CD1c-positive myeloid dendritic cell (primary cell): ENCODE data around the gene MAP2K4.

Experiments
- DNase-seq: peaks from one replicate; pipeline ENCODE4 v3.0.0-alpha.2; 2016; ENCODE audit errors: extremely low spot score

The MAP2K4 gene

DNA sequence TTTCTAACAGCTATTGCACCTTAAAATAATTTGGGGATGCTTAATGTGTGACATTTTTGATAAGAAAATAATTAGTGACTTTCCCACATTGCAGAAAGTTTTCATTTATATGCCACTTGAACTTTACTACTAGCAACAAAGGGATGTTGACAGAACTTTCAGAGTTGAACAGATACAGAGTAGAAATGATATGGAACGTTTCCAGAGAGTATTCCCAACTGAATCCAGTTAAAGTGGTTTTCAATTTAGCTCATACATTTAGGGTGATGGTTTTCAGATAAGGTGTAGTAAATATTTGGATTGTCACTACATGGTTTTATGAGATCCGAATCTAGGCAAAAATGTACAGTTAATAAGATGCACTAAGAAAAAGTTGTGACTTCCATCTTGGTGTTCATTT lies 17.3 kb downstream of the MAP2K4 start:
- no peak for DNase-seq

DNA sequence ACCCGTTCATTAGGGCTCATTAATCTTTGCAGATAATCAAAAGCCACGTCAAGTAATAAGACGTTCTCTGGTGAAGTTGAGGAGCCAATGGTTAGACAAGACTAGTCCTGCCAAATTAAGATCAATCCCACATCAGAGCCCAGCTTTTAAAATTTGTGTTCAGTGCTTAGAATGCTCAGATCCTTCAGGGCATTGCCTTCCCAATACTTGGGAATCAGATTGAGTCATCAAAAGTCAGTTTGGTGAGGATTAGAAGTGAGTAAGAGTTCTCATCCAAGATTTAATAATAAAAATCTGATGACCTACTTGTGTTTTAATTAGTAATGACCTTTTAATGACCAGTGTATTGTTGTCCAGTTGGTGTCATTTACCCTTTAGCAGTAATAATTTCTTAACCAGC lies 19.8 kb downstream of the MAP2K4 start:
- no peak for DNase-seq

DNA sequence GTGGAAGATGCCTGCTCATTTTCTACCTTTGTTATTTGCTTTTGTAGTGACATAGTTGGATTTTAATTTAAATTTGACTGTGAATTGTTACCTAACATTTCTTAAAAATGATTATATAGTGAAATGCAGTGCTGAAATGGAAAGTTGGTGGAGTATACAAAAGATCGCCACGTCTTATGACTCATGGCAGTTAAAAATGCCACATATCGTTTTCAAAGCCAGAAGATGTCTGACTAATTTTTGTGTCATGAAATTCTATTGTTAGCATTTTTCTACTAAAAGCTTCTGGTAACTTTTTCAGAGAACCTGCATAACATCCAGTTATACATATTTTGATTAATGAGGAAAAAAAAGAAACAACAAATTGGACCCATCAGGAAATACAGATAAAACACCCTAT lies 20.6 kb downstream of the MAP2K4 start:
- DNase-seq = no peak

DNA sequence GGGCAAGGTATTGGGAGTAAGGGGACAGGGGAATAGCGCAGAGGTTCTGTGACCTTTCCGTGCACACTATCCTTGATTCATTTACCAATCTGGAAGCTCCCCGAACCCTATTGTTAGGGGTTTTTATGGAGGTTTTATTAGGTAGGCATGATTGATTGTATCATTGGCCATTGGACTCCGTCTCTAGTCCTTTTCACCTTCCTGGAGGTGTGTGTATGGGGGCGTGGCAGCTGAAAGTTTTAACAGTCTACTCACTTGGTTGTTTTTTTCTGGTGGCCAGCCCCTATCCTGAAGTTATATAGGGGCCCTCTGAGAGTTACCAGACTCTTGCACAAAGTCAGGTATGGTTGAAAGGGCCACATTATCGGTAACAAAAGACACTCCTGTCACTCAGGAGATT lies 23.0 kb downstream of the MAP2K4 start:
- no peak for DNase-seq

DNA sequence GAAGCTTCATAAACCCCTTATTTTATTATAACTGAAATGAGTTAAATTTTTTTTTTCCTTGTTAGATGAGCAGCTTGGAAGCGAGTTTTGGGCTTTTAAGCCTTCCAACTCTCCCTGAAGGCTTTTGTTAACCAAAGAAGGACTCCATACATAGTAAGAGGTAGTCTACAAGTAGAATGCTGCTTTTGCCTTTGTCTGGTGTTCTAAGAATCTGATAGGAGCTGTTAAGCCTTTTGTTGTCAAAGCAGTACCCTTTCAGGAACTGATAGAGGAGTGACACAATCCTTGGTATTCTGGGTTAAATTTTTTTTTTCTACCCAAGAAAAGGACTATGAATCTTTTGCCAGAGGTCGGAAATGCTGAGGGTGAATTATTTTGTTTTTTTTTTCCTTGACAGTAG lies 26.1 kb downstream of the MAP2K4 start:
- DNase-seq = no peak

DNA sequence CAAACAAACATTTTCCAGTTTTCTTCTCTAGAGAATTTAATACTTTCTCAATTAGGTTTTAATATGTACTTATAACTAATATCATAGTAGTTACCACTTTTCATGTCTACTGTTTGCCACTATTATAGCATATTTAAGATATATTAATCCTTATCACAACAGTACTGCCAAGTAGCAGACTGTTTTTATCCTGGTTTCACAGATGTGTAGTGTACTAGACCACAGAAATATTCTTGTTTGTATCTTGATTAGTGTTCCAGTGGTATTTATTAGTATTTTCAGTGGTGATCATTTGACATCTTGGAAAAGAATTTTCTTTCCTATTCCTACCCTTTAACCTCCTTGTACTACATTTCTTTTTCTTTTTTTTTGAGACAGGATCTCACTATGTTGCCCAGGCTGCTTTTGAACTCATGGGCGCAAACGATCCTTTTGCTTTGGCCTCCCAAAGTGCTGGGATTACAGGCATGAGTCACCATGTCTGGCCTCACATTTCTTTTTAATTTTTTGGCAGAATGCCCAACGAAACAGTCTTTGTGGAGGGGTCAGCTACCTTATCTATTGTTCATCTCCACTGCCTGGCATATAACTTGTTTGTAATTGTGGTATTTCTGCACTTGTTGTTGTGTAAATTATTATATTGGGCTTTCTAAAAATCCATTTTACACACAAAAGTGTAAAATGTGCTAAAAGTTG lies 27.2 kb downstream of the MAP2K4 start:
- DNase-seq = no peak

DNA sequence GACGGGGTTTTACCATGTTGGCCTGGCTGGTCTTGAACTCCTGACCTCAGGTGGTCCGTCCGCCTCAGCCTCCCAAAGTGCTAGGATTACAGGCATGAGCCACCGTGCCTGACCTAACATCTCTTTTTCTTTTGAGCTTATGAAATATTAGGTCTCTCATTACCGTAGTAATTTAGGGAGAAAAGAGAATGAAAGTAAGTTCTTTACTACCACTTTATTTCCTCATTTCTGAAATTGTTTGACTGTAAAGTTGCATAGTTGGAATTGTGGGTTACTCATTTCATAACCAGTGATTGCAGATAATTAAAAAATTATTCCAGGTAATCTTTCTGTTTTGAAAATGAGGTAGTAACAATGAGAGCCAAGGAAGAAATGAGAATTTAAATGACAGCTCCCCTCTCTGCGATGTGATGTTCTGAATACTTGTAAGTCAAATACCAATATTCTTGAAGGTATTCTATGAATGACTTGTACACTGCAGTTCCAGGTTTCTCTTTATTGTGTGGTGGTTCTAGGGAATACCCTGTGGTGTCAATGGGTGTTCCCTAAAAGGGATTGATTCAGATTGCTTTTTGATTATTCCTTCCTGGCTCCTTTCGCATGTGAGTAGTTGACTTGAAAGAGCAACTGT lies 28.3 kb downstream of the MAP2K4 start:
- DNase-seq = no peak

DNA sequence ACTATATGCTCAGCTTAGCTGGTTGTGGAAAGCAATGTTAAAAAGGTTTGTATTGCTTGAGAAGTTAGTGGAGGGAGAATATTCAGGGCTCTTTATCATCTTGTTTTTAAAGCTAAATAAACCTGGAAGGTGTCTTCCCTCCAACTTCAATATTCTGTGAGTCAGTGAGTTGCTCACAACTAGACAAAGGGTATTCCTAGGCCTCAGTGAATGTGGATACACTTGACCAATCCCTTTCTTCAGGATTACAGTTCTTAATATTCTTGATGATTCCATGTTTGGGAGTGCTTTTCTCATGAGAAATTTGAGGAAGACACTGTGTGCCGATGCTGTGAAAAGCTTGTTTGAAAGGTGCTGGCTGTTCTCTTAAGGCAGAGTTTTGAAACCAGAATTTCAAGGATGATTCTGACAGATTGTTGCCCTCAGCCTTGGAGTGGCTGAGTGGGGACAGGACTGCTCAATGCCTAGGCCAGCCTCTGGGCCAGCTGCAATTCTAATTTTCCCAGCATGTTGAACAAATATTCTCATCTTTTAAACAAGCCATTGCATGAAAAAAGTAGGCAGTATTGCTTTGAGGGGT lies 30.1 kb downstream of the MAP2K4 start:
- DNase-seq = no peak

DNA sequence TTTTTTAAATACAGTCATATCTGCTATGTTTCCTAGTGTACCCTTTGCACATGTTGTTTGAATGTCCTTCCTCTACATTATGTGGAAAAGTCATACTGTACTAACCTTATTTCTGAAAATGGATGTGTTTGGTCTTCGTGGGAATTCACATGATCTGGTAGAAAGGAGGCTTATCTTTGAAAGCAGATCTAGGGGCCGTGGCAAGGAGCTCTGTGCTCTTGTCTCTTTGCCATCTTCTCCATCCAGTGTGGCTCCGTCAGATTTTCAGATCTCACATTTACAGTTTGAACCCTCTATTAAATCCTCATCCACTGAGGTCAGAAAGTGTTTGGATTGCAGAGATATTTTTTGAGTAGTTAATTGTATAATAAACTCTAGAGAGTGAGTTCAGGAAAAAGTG lies 32.9 kb downstream of the MAP2K4 start:
- no peak for DNase-seq

DNA sequence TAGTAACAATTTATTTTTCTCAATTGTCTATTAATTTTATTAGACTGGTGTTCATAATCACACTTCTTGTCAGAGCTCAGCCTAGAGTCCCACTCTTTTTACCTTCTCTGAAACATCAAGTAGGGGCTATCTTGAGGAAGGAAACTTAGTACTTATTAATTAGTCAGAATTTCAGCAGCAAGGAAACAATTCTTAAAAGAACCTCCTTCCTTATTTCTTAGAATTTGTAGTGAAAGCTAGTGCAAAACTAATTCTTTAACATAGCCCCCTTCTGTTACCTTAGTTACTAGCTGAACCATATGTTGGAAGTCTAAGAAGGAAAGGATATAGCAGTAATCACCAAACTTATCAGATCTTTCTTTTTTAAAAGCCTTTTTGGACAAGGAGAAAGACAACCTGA lies 35.2 kb downstream of the MAP2K4 start:
- no peak for DNase-seq

DNA sequence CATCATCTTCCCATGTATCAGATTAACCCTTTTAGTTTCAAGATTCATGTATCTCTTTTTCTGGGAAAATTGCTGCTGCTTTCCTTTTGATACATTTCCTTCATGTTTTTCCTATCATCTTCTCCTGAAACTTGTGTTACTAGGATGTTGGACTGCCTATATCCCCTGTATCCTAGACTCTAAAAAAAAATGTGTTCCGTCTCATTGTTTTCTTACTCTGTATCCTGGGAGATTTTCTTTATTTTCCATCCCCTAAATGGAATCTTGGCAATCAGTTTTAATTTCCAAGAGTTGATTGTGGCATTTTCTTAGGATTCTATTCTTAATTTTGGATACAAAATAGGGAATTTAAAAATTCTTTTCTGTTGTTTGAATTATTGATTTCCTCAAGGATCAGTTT lies 36.8 kb downstream of the MAP2K4 start:
- no peak for DNase-seq

DNA sequence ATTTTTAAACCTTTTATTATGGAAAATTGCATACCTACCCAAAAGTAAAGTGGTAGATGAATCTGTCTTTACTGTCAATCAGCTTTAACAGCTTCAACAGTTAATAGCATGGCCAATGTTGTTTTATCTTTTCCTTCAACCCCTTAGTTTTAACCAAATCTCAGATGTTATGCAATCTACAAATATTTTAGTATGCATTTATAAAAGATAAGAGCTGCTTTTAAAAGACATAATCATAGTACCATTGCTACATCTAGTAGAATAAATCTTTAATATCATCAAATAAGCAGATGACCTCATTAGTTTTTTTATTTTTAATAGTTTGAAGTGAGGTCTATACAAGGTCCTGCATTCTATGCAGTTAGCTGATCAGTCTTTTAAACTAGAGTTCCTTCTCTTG lies 37.9 kb downstream of the MAP2K4 start:
- no peak for DNase-seq

DNA sequence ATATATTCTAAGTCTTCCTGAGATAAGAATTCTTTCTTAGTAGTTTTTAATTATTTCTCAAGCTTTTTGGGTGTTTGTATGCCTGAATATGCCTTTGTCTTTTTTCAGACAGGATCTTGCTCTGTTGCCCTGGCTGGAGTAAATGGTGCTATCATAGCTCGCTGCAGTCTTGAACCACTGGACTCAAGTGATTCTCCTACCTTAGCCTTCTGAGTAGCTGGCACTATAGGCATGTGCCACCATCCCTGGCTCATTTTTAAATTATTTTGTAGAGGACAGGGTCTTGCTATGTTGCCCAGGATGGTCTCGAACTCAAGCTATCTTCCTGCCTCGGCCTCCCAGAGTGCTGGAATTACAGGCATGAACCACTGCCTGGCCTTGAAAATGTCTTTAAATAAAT lies 41.6 kb downstream of the MAP2K4 start:
- no peak for DNase-seq

DNA sequence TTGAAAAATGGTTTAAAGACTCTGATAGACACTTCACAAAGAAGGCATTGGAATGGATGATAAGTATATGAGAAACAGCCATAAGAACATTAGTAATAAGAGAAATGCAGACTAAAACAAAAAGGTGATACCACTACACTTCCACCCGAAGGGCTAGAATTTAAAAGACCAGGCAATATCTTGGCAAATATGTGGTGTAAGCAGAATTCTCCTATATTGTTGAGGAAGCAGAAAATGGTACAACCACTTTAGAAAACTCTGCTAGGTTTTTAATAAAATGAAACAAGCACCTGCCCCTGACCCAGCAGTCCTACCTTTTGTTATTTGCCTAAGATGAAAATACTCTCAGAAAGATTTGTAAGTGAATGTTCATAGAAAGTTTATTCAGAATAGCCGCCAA lies 43.7 kb downstream of the MAP2K4 start:
- DNase-seq = no peak

DNA sequence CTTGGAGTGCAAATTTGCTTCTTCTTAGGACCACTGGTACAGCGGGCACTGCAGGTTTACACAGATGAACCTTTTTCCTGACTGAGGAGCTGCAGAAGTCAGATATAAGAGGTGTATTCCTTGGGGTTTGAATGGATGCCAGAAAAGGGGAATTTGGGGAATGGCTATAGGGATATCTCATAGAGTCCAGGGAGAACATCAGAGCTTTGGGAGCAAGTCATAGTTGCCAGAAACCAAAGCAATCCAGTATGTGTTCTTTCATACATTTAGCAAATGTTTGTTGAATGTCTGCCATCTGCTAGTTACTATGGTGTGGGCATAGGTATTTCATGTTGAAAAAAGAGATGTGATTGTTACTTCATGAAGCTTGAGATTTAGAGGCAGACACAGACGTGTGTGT lies 46.8 kb downstream of the MAP2K4 start:
- DNase-seq = no peak

DNA sequence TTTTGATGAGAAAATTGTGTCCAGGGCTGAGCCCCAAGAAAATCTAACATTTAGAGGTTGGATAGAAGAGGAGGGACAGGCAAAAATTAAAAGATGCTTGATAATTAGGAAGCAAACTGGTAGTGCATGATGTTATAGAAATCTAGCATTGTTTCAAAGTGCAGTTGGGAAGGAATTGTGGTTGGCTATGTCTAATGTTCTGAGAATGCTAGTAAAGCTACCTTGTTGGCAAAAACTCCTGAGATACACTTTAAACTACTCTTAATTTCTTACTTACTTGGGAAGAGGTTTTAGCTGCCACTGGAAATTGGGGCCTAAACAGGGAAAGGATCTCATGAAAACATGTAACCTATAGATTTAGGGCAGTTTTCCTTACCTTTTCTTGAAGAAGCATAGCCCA lies 48.3 kb downstream of the MAP2K4 start:
- no peak for DNase-seq

DNA sequence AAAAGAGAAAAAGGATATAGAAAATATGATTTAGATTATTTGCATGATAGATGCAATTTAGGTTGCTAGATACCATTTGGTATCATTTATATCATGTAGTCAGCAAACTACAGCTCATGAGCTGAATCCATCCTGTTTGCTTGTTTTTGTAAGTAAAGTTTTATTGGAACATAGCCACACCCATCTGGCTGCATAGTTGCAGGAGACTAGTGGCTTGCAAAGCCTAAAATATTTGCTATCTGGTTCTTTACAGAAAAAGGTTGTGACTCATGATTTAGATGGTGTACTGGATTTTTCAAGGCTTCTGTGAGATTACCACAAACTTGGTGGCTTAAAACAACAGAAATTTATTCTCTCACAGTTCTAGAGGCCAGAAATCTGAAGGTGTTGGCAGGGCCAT lies 49.9 kb downstream of the MAP2K4 start:
- no peak for DNase-seq

DNA sequence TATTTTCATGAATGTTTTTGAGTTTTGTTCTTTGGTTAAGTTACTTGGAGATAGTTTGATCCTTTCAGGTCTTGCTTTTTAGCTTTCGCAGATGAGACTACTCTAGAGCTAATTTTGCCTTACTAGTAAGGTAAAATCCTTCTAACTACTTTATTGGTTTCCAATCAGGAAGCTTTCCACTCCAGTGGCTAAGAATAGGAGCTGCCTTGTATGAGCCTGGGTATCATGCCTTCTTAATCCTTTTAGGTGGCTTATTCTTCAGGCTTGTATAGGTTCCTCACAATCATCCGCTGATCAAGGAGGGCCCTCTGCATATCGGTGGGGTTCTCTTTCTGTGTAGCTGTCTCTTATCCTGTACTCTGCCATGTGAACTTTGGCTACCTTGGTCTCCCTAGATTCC lies 53.7 kb downstream of the MAP2K4 start:
- DNase-seq = no peak

DNA sequence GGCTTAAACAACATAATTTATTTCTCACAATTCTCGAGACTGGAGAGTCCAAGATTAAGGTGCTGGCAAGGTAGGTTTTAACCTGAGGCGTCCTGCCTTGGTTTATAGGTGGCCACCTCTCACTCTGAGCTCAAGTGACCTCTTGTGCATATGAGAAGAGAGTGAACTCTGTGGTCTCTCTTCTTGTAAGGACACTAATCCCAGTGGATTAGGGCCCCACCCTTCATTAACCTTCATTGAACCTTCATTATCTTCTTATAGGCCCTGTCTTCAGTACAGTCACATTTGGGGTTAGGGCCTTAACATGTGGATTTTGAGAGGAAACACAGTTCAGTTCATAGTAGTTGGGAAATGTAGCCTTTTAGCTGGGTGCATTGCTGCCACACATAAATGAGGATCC lies 57.1 kb downstream of the MAP2K4 start:
- no peak for DNase-seq

DNA sequence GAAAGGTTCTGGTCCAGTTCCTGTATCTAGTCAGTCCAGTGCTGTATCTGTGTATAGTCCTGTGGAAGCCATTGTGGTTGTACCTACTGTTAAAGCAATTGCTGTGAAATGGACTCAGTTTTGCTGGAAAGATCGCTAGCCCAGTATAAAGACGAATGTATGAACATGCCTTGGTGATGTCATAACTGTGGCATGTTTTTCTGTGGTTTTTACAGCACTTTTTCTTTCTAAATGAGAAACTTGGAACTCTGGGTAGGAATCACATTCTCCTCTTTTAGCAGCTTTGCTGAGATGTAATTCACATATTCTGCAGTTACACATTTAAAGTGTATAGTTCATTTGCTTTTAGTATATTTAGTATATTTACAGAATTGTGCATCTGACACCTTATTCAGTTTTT lies 58.1 kb downstream of the MAP2K4 start:
- DNase-seq = no peak

DNA sequence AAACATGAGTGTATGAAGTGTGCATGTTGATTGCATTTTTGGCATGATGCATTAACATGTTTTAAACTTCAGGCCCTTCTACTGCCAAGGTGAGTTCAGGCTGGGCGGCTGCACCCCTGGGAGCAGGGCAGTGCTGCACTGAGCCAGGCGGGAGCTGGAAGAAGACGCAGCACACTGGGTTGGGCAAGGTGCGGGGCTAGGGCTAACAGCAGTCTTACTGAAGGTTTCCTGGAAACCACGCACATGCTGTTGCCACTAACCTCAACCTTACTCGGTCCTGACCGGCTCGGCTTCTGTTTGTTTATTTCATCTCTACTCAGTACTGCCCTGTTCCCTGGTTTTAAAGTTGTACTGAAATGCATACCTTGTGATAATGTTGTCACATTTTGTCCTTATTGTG lies 61.0 kb downstream of the MAP2K4 start:
- no peak for DNase-seq

DNA sequence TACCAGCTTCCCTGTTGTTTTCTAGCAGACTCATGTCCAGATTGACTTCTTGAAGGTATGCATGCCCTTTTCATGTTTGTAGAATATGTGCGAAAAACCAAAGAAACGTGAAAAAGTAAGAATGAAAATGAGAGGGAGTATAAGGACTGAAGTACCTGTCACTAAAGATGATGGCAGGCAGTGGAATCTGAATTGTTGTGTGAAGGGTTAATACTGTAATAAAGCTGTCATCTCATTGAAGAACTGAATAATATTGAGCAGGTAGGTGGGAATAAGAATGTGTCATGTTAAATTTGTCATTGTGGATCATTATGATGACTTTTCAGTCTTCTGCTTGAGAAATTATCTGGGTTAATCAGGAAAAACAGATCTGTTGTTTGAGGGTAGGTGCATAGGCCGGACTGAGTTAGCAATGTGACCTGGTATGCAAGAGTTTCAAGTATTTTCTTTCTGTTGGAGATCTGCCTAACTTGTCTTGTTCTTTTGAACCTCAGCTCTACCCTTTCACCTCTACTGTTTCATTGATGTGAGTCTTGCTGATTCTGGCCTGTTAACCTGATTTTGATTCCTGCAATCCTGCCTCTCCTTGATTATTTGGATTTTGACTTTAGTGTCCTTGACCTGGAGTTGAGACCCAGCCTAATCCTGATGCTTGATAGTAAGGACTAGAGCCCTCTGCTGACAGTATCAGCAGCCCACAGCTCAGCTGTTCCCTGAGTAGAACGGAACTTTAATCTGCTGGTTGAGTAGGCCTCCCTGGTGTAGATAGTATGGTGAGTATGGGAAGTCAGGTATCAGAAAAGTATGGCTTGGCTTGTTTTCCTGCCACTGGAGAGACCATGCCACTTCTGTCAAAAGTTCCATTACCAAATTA lies 64.6 kb downstream of the MAP2K4 start:
- DNase-seq = no peak

DNA sequence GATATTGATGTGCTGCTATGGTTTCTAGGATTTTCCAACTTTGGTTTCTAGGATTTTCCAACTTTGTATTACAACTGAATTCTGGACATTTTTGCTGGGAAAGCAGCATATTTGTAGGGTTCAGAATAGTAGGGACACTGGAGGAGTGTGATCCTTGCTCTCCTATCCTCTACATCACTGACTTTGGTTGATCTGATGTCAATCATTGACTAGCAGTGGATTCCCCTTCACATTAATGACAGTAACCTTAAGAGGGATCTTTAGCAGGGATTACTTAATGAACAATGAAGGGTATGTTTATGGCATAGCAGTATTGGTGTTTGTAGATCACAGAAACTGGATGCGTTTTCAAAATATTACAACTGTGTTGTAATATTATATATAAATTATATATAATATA lies 67.4 kb downstream of the MAP2K4 start:
- DNase-seq = no peak
